D721Med (cell line): ENCODE data around the gene SDS.

Experiments
- DNase-seq: peaks from one replicate; pipeline ENCODE4 v3.0.0; 2011; ENCODE audit warnings: low spot score; ENCODE audit not compliant: insufficient read length
- FAIRE-seq: peaks from 2 replicates; lab custom pipeline; 2011; peaks lifted over from hg19 to GRCh38; lab: Jason Lieb, UNC
- TF ChIP-seq, protein P1 (sequence below): IDR thresholded peaks from 2 replicates; pipeline ENCODE4 v1.5.1; 2012; ENCODE audit warnings: mild to moderate bottlenecking, control low read depth; ENCODE audit not compliant: insufficient read depth; ENCODE audit errors: missing control alignments

The SDS gene

DNA sequence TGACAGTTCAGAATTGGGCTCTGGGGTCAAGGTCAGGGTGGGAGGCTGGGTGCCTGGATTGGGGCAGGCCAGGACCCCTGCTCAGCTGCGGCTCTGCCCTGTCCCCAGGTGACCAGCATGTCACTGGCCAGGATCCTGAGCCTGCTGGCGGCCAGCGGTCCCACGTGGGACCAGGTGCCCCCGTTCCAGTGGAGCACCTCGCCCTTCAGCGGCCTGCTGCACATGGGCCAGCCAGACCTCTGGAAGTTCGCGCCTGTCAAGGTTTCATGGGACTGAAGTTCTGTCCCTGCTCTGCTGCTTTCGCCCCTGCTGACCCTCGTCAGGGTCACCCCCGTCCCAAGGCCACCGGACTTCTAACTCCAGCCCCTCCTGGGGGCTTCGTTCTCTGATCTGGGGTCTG lies 15.3 kb downstream of the SDS start:
- TF ChIP-seq, protein P1, sequence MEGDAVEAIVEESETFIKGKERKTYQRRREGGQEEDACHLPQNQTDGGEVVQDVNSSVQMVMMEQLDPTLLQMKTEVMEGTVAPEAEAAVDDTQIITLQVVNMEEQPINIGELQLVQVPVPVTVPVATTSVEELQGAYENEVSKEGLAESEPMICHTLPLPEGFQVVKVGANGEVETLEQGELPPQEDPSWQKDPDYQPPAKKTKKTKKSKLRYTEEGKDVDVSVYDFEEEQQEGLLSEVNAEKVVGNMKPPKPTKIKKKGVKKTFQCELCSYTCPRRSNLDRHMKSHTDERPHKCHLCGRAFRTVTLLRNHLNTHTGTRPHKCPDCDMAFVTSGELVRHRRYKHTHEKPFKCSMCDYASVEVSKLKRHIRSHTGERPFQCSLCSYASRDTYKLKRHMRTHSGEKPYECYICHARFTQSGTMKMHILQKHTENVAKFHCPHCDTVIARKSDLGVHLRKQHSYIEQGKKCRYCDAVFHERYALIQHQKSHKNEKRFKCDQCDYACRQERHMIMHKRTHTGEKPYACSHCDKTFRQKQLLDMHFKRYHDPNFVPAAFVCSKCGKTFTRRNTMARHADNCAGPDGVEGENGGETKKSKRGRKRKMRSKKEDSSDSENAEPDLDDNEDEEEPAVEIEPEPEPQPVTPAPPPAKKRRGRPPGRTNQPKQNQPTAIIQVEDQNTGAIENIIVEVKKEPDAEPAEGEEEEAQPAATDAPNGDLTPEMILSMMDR, result no peak
- FAIRE-seq, result no peak
- DNase-seq, result no peak

DNA sequence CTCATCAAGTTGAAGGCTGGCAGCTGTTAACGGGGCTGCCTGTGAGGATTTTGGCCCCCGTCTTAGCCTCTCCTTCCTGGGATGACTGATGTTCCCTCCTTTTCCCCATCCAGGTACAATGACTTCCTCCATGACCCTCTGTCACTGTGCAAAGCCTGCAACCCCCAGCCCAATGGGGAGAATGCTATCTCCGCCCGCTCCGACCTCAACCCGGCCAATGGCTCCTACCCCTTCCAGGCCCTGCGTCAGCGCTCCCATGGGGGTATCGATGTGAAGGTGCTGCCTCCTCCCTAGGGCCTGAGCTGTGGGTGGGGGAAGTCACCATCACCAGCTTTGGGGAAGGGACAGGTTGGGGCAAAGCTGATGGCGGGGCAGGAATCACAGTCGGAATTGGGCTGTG lies 16.1 kb downstream of the SDS start:
- FAIRE-seq, result no peak
- TF ChIP-seq, protein P1, result no peak
- no peak for DNase-seq

DNA sequence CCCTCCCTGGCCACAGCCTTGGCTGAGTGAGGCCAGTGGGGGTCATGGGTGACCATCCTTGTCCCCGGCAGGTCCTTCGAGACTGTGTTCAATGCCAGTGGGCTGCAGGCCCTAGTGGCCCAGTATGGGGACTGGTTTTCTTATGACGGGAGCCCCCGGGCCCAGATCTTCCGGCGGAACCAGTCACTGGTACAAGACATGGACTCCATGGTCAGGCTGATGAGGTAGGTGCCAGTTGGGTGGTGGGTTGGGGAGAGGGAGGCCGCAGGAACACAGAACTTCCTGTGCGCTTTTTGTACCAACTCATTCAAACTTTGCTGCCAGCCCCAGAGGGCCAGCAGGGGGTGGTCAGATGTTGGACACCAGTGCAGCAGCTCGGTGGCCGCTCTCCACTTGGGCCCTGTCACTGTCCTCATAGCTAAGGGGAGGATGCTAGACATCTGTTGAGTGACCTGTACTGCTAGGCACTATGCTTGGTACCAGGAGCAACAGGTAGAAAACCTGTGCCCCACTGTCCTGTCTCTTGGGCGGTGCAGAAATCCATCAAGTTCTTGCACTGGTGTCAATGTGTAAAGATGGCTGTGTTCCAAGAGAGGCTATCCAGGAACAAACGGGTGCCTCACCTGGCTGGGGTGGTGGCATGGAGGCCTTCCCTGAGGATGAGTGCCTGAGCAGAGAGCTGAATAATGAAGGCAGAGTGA lies 16.7 kb downstream of the SDS start:
- DNase-seq, result no peak

DNA sequence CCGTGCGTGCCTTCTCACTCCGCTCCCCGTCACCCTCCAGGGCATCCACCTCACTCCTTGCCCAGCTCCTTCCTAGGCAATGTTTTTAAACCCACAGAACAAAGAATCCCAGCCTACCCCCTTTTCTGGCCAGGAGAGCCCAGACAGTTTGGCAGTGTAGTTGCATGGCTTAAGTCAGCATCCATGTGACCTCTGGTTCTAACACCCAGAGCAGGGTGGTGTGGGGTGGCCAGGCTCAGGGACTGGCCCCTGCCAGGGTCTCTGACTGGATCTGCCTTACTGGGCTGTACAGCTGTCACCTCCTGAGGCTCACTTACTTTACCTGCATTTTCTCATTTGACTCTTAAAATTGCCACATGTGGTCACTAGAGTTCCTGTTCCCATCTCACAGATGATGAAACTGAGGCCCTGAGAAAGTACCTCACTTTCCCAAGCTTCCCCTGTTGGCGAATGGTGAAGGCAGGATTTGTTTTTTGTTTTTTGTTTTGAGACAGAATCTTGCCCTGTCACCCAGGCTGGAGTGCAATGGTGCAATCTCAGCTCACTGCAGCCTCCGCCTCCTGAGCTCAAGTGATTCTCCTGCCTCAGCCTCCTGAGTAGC lies 18.3 kb downstream of the SDS start:
- DNase-seq (no peak), FAIRE-seq (no peak)
- TF ChIP-seq, protein P1, result no peak

More for the DNA sequence above, 16.7 kb downstream of the SDS start:
- TF ChIP-seq, protein P1, result no peak
- no peak for FAIRE-seq

DNA sequence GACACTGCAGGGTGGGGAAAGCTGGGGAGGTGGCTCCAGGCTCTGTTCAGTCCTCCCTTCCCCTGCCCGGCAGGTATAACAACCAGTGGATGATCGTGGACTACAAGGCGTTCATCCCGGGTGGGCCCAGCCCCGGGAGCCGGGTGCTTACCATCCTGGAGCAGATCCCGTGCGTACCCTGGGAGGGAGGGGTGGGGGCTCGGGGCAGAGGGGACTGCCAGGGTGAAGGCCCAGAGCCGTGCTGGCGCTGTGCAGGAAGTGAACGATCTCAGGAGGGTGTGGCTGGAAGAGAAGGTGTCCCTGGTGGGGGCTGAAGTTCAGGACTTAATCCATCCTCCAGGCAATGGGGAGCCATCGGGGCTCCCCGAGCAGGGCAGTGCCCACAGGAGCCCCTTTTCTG lies 18.9 kb downstream of the SDS start:
- FAIRE-seq, result no peak
- no peak for DNase-seq
- TF ChIP-seq, protein P1, result no peak

DNA sequence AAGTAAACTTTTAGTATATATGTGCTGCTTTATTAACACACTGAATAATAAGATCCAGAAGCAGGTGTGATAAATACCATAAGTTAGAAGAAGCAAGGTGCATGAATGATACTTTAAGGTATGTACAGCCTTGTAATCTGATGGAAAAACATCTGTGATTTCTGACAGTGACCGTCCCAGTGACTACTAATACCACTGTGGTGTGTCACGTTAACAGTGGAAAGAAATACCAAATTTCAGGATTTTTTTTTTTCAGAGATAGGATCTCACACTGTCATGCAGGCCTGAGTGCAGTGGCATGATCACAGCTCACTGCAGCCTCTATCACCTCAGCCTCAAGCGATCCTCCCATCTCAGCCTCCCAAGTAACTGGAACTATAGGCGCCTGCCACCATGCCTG lies 21.5 kb downstream of the SDS start:
- DNase-seq (no peak), FAIRE-seq (no peak)
- TF ChIP-seq, protein P1, result no peak

DNA sequence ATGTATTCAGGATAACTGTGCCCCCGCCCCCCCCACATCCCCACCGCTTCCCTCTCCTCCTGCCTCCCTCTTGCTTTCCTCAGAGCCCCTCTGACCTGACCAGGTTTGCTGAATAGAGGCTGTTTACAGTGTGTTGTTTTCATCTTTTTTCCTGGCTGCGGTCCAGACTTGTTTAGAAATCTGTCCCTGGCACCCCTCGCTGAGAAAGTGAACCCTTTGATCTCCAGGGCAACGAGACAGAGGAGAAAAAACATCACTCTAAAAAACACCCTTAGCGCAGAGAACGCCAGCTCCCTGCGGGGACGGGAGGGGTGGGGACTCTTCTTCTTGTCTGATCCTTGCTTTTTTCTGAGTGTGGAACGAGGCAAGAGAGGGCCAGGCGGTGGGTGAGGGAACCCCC lies 22.5 kb downstream of the SDS start:
- TF ChIP-seq, protein P1, result no peak
- no peak for FAIRE-seq
- DNase-seq, result no peak
